Heart left ventricle (tissue), 16 donors: ENCODE results near the gene LOXL3. TPM values are rescaled to one million over a fixed set of nuclear protein-coding genes. Genes with fewer than 3 reads are reported as not detected.
A peak's percentile ranks its signal among the peaks of the same experiment; 100 is the strongest.

Experiments
- ATAC-seq, 4 donors: fragments of 200-7000 bp; cut with Tn5 transposase; one replicate each; pipeline ENCODE4 v1.9.1; 2020 to 2022; ENCODE audit warnings: moderate library complexity in 4 of 4, mild to moderate bottlenecking in 3 of 4, moderate number of reproducible peaks in 1 of 4
- DNase-seq, 5 donors: peaks; one replicate each; pipeline ENCODE4 v3.0.0-alpha.2; 2020
- H3K27ac ChIP-seq, 12 donors: fragments of 200-600 bp; sonication (generic) in 4 of 12; one replicate each; pipeline versions ENCODE4 v1.5.0 to v1.8.0; 2016 to 2022; ENCODE audit warnings: mild to moderate bottlenecking in 2 of 12
- H3K27me3 ChIP-seq, 9 donors: fragments of 200-600 bp; sonication (generic) in 2 of 9; one replicate each; pipeline versions ENCODE4 v1.5.1 to v1.8.0; 2016 to 2022; ENCODE audit warnings: mild to moderate bottlenecking in 3 of 9
- H3K36me3 ChIP-seq, 9 donors: fragments of 200-600 bp; sonication (generic) in 2 of 9; one replicate each; pipeline versions ENCODE4 v1.5.0 to v1.8.0; 2018 to 2022; ENCODE audit warnings: mild to moderate bottlenecking in 2 of 9
- H3K4me1 ChIP-seq, 12 donors: fragments of 200-600 bp; sonication (generic) in 4 of 12; one replicate each; pipeline versions ENCODE4 v1.5.0 to v1.8.0; 2016 to 2022; ENCODE audit warnings: mild to moderate bottlenecking in 3 of 12
- H3K4me3 ChIP-seq, 12 donors: fragments of 200-600 bp; sonication (generic) in 4 of 12; one replicate each; pipeline versions ENCODE4 v1.5.0 to v1.8.0; 2017 to 2022; ENCODE audit warnings: mild to moderate bottlenecking in 9 of 12, moderate library complexity in 4 of 12
- H3K9me3 ChIP-seq, 12 donors: fragments of 200-600 bp; sonication (generic) in 4 of 12; one replicate each; pipeline versions ENCODE4 v1.5.0 to v1.8.0; 2016 to 2022; ENCODE audit warnings: mild to moderate bottlenecking in 1 of 12
- POLR2A ChIP-seq, 2 donors: fragments of 450-650 bp; IDR thresholded peaks; one replicate each; pipeline ENCODE4 v1.6.1; 2017; ENCODE audit warnings: antibody characterized with exemption in 2 of 2, mild to moderate bottlenecking in 2 of 2, moderate library complexity in 2 of 2
- WGBS, 4 donors: extraction: QIAGEN DNeasy Blood & Tissue Kit in 2 of 4; methylation state at CpG; one replicate each; pipeline versions ENCODE4 v1.1.5 to v1.1.7; 2013 to 2018; 5-methylcytosine and 5-hydroxymethylcytosine counted together
- intact Hi-C, 10 donors: fragments of 100-400 bp; cut with DNase I; formaldehyde crosslinking; loops; one replicate each; pipeline versions ENCODE4 v1.11.1 to v1.14.2; 2022
- polyA plus RNA-seq, 2 donors: library from polyadenylated mRNA; stranded (reverse); fragments of 200-250 nt; gene quantifications; one replicate each; pipeline ENCODE4 v1.2.3, GENCODE V29; 2013
- total RNA-seq, 9 donors: library from RNA; depleted of rRNA in 2 of 9; stranded (reverse); fragments of >200 nt in 2 of 9; fragmentation: NEBNext Ultra II Directional in 3 of 9; extraction: Animal tissue kit (Norgen Biotek cat#: 25700) in 3 of 9; gene quantifications; one replicate each; pipeline versions ENCODE4 v1.1.0 to v1.2.4, GENCODE V29; 2016 to 2023
- TF ChIP-seq, protein P1 (sequence below), 12 donors: fragments of 200-600 bp; sonication (generic) in 4 of 12; IDR thresholded peaks; one replicate each; pipeline versions ENCODE4 v1.5.0 to v1.8.0; 2018 to 2022; ENCODE audit warnings: antibody characterized with exemption in 12 of 12, mild to moderate bottlenecking in 5 of 12
- donor health status: ischemic (EF 13 %, LVEDD 7.1; RV severe dilation, severe dysfunction).
- donor health status: healthy with polysubstance abuse.
- donor health status: DM: no; HTN: yes; CAD: no.
- donor health status: DM: no; HTN: no; CAD: no.
- donor health status: ischemic (EF 25% LVEDD 6.9; RV normal size, moderate dysfunction).
- donor health status: ischemic (EF 25% LVEDD 5.7; RV mildly dilated, moderate dysfunction).
- donor health status: healthy.
- donor health status: DM: yes; HTN: yes; CAD: no.
- donor health status: ischemic (EF 35%, LVEDD 5.7; RV mildly dilated, moderate dysfunction).
- donor health status: nonischemic (EF 11% LVEDD 7.7; RV severe dilation, severe dysfunction).
- donor health status: DM: yes; HTN: yes; CAD: no.
- donor health status: PGD.
- donor health status: ischemic (EF 29% LVEDD 5.4; RV normal size, mild dysfunction).
- donor health status: nonischemic (EF 23%, LVEDD 6.1; RV moderate dilation, normal function).

Gene LOXL3
- total and polyA plus RNA-seq, 11 donors: 1.5 to 8.7 (median 3.0) TPM

DNA sequence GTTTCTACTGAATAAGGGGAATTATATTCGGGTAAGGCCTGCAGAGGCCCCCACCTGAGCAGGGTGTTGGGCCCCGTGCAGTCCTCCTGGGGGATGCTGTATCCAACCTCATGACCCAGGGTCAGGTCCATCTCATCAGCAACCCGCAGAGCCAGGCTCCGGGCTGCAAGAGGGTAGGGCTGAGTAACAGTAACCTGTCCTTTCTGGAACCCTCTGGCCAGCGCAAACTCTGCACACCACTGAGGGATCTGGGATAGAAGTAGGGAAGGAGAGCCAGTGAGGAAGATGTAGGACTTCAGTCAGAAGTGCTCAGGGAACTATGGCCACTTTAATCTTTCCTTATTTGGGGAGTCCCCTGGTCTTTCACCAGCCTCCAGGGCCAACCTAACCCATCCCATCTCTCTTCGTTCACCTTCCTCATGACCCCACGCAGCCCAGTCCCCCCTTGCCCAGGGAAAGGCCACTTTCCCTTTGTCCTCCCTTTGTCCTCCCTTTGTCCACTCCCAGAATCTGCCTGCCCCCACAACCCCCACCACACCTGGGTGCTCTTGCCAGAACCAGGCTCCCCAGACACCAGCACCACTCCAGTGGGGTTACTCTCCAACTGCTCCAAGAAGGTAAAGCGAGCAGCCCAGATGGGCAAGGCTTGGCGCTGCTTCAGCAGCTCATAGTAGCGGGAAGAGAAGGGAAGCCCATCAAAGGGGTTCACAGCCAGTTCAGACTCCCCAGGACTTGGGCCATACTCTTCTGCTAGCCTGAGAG is 28.6 kb downstream of the LOXL3 start:
- DNase-seq (peak in 1 of 5 donors; percentile 26), ATAC-seq (no peak)
- TF ChIP-seq POLR2A (IDR thresholded peaks at IDR 0.05): no peak
- TF ChIP-seq, protein P1, sequence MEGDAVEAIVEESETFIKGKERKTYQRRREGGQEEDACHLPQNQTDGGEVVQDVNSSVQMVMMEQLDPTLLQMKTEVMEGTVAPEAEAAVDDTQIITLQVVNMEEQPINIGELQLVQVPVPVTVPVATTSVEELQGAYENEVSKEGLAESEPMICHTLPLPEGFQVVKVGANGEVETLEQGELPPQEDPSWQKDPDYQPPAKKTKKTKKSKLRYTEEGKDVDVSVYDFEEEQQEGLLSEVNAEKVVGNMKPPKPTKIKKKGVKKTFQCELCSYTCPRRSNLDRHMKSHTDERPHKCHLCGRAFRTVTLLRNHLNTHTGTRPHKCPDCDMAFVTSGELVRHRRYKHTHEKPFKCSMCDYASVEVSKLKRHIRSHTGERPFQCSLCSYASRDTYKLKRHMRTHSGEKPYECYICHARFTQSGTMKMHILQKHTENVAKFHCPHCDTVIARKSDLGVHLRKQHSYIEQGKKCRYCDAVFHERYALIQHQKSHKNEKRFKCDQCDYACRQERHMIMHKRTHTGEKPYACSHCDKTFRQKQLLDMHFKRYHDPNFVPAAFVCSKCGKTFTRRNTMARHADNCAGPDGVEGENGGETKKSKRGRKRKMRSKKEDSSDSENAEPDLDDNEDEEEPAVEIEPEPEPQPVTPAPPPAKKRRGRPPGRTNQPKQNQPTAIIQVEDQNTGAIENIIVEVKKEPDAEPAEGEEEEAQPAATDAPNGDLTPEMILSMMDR (IDR thresholded peaks at IDR 0.05): no peak
- Histone ChIP-seq H3K27me3 (peaks cover 0 to 12% (median 8%) of the 10 kb centered on the region in 9 donors), H3K27ac (no peak overlapping the region), H3K4me1 (peaks cover 0 to 18% (median 11%) of the 10 kb centered on the region in 12 donors), H3K36me3 (peaks cover 0 to 32% (median 27%) of the 10 kb centered on the region in 9 donors), H3K9me3 (no peaks in the 10 kb centered on the region), H3K4me3 (no peak overlapping the region)
- intact Hi-C loops: loop anchor here in 1 of 10 donors (5.0 kb wide), 1 partner anchor 38 kb away; no protein-coding TSS in a partner anchor
- 90 to 91% (median 91%) methylated on average over 10 of the region's 10 CpGs for WGBS, 4 donors

DNA sequence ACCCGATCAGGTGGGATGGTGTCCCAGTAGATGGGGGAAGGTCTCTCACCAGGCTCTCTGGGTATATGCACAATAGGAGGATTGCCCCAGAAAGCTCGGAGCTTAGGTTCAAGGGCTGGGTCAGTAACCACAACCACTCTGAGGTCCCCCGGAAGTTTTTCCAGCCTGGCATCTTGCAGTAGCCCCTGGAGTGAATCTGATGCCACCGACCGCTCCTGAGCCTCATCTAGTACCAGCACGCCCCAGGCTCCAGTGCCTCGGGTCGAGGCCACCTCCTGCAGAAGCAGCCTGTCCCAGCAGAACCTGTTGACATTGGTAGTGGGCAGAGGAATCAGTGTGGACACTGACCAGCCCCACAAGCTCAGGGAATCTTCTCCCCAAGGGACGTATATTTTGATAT is 29.7 kb downstream of the LOXL3 start:
- DNase-seq (peak in 1 of 5 donors; percentile 9), ATAC-seq (no peak)
- Histone ChIP-seq H3K27ac (no peak overlapping the region), H3K27me3 (peaks cover 0 to 23% (median 20%) of the 10 kb centered on the region in 9 donors), H3K9me3 (no peaks in the 10 kb centered on the region), H3K4me3 (no peak overlapping the region), H3K36me3 (peaks cover 0 to 32% (median 27%) of the 10 kb centered on the region in 9 donors), H3K4me1 (peaks cover 0 to 16% (median 11%) of the 10 kb centered on the region in 12 donors)
- intact Hi-C loops: no loop called here
- TF ChIP-seq, protein P1 (IDR thresholded peaks at IDR 0.05): no peak
- no peak for TF ChIP-seq POLR2A (IDR thresholded peaks at IDR 0.05)
- WGBS, 4 donors: 83 to 92% (median 85%) methylated on average over 4 to 9 of the region's 9 CpGs

DNA sequence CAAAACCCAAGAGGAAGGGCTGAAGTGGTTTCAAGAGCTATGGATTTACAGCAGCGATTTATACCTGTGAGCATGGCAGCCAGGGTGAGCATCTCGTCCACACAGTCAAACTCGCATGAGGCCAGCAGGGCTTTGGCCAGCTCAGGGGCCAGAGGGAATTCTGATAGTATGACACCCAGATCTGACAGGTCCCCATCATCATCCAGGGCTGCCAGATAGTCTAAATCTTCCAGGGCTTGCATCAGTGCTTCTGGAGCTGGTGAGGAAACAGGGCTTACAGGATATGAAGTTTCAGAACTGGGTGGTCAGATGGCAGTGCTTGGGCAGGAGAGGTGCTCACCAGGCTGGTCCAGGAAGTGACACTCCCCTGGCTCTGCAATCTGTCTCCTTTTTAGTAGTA is 31.2 kb downstream of the LOXL3 start:
- intact Hi-C loops: no loop called here
- WGBS, 4 donors: 69 to 81% (median 72%) methylated on average over 3 of the region's 3 CpGs
- DNase-seq (peak in 1 of 5 donors; percentile 11), ATAC-seq (no peak)
- TF ChIP-seq, protein P1 (IDR thresholded peaks at IDR 0.05): no peak
- TF ChIP-seq POLR2A (IDR thresholded peaks at IDR 0.05): no peak
- Histone ChIP-seq H3K27me3 (peaks cover 7 to 38% (median 35%) of the 10 kb centered on the region in 9 donors), H3K9me3 (no peaks in the 10 kb centered on the region), H3K4me1 (peaks cover 0 to 4% (median 0%) of the 10 kb centered on the region in 12 donors), H3K4me3 (no peak overlapping the region), H3K36me3 (peaks cover 0 to 22% (median 19%) of the 10 kb centered on the region in 9 donors), H3K27ac (no peak overlapping the region)

DNA sequence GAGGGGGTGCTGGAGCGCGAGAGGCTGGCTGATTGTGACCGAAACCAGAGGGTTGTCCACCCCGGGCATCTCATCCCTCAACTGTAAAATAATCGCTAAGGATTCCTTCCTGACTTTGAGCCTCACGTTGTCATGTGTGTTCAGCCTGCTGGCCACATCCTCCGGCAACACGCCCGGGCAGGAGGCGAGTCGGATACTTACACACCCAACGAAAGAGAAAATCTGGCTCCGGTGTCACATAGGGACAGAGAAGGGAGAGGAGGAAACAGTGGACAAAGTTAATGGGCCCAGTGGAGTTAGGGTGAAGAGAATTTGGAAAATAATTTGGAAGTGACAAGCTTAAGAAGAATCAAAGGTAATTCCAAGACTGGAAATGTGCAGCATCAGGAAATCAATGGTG is 37.1 kb downstream of the LOXL3 start:
- intact Hi-C loops: no loop called here
- Histone ChIP-seq H3K4me3 (peak overlapping the region in 11 of 12 donors; percentile 18 to 58 (median 40)), H3K36me3 (no peaks in the 10 kb centered on the region), H3K27me3 (peaks cover 57 to 97% (median 93%) of the 10 kb centered on the region in 9 donors), H3K27ac (no peak overlapping the region), H3K9me3 (no peaks in the 10 kb centered on the region), H3K4me1 (peaks cover 0 to 38% (median 22%) of the 10 kb centered on the region in 12 donors)
- 60 to 65% (median 63%) methylated on average over 13 of the region's 13 CpGs for WGBS, 4 donors
- DNase-seq: no peak
- no peak for ATAC-seq
- TF ChIP-seq, protein P1 (IDR thresholded peaks at IDR 0.05): no peak
- no peak for TF ChIP-seq POLR2A (IDR thresholded peaks at IDR 0.05)
